ENCODE measurements around the gene WDPCP.

Gene WDPCP

GRCh38 chr2:63225964-63226686, 362.2 kb downstream of the WDPCP start:
- H3K4me3 ChIP-seq (ENCODE audit: low read depth, low read length): no peak overlapping the region
- TF ChIP-seq CTCF (IDR thresholded peaks at IDR 0.05; ENCODE audit: low read depth, low read length) (no peak), MAX (IDR thresholded peaks at IDR 0.05; ENCODE audit: low read depth, low read length) (no peak), POLR2A (IDR thresholded peaks at IDR 0.05; ENCODE audit: extremely low read depth, insufficient read length) (no peak), MYC (IDR thresholded peaks at IDR 0.05; ENCODE audit: low read depth, low read length) (no peak)
- no peak for DNase-seq (ENCODE audit: low read depth)

GRCh38 chr2:63218800-63219526, 369.3 kb downstream of the WDPCP start:
- TF ChIP-seq POLR2A (IDR thresholded peaks at IDR 0.05; ENCODE audit: extremely low read depth, insufficient read length) (no peak), MAX (IDR thresholded peaks at IDR 0.05; ENCODE audit: low read depth, low read length) (no peak), CTCF (IDR thresholded peaks at IDR 0.05; ENCODE audit: low read depth, low read length) (no peak), MYC (IDR thresholded peaks at IDR 0.05; ENCODE audit: low read depth, low read length) (no peak)
- H3K4me3 ChIP-seq (ENCODE audit: low read depth, low read length): no peak overlapping the region
- no peak for DNase-seq (ENCODE audit: low read depth)

- no peak overlapping the region for H3K4me3 ChIP-seq (ENCODE audit: low read depth, low read length)
- TF ChIP-seq CTCF (IDR thresholded peaks at IDR 0.05; ENCODE audit: low read depth, low read length): no peak
- TF ChIP-seq MAX (IDR thresholded peaks at IDR 0.05; ENCODE audit: low read depth, low read length): no peak
- no peak for TF ChIP-seq MYC (IDR thresholded peaks at IDR 0.05; ENCODE audit: low read depth, low read length)
- no peak for TF ChIP-seq POLR2A (IDR thresholded peaks at IDR 0.05; ENCODE audit: extremely low read depth, insufficient read length)
- DNase-seq (ENCODE audit: low read depth): no peak
Observed at GRCh38 chr2:63195310-63195709, 393.0 kb downstream of the WDPCP start.

GRCh38 chr2:63194175-63194574, 394.1 kb downstream of the WDPCP start:
- no peak for DNase-seq (ENCODE audit: low read depth)
- H3K4me3 ChIP-seq (ENCODE audit: low read depth, low read length): no peak overlapping the region
- no peak for TF ChIP-seq MYC (IDR thresholded peaks at IDR 0.05; ENCODE audit: low read depth, low read length)
- TF ChIP-seq POLR2A (IDR thresholded peaks at IDR 0.05; ENCODE audit: extremely low read depth, insufficient read length): no peak
- no peak for TF ChIP-seq CTCF (IDR thresholded peaks at IDR 0.05; ENCODE audit: low read depth, low read length)
- no peak for TF ChIP-seq MAX (IDR thresholded peaks at IDR 0.05; ENCODE audit: low read depth, low read length)

- no peak overlapping the region for H3K4me3 ChIP-seq (ENCODE audit: low read depth, low read length)
- no peak for DNase-seq (ENCODE audit: low read depth)
- no peak for TF ChIP-seq POLR2A (IDR thresholded peaks at IDR 0.05; ENCODE audit: extremely low read depth, insufficient read length)
- TF ChIP-seq MYC (IDR thresholded peaks at IDR 0.05; ENCODE audit: low read depth, low read length): no peak
- TF ChIP-seq MAX (IDR thresholded peaks at IDR 0.05; ENCODE audit: low read depth, low read length): no peak
- no peak for TF ChIP-seq CTCF (IDR thresholded peaks at IDR 0.05; ENCODE audit: low read depth, low read length)
Observed at GRCh38 chr2:63192889-63193774, 395.1 kb downstream of the WDPCP start.

Data from NB4 (cell line).